Pancreas (tissue), 10 donors: ENCODE data around the gene POU6F1. TPM values are rescaled to one million over a fixed set of nuclear protein-coding genes. Genes with fewer than 3 reads are reported as not detected.

Experiments
- ATAC-seq, 4 donors: fragments of 200-7000 bp; cut with Tn5 transposase; one replicate each; pipeline versions ENCODE4 v1.8.0 to v1.9.1; 2020; ENCODE audit warnings: mild to moderate bottlenecking in 4 of 4, moderate library complexity in 4 of 4
- DNase-seq, 6 donors: peaks; one replicate each; pipeline ENCODE4 v3.0.0-alpha.2; 2020
- FAIRE-seq: peaks from 2 replicates; lab custom pipeline; 2012; peaks lifted over from hg19 to GRCh38; lab: Jason Lieb, UNC
- H3K27ac ChIP-seq, 4 donors: fragments of 200-600 bp; sonication (generic); 1 replicate in 3 of 4; 2 replicates in 1 of 4; pipeline versions ENCODE4 v1.5.0 to v1.8.0; 2020
- H3K27me3 ChIP-seq, 4 donors: fragments of 200-600 bp; one replicate each; pipeline ENCODE4 v1.8.0; 2021
- H3K36me3 ChIP-seq, 3 donors: fragments of 200-600 bp; sonication (generic) in 1 of 3; one replicate each; pipeline versions ENCODE4 v1.5.0 to v1.8.0; 2020 to 2021
- H3K4me1 ChIP-seq, 3 donors: fragments of 200-600 bp; one replicate each; pipeline ENCODE4 v1.8.0; 2021
- H3K4me3 ChIP-seq, 4 donors: fragments of 200-600 bp; sonication (generic) in 2 of 4; one replicate each; pipeline versions ENCODE4 v1.5.0 to v1.8.0; 2020 to 2021
- H3K9me3 ChIP-seq, 4 donors: fragments of 200-600 bp; one replicate each; pipeline ENCODE4 v1.8.0; 2021
- WGBS, 2 donors: extraction: QIAGEN DNeasy Blood & Tissue Kit; methylation state at CpG; one replicate each; pipeline ENCODE4 v1.1.7; 2013; 5-methylcytosine and 5-hydroxymethylcytosine counted together
- intact Hi-C, 3 donors: fragments of 100-400 bp; cut with DNase I; formaldehyde crosslinking; loops; one replicate each; pipeline versions ENCODE4 v1.11.1 to v1.14.2; 2022
- polyA plus RNA-seq, 2 donors: library from polyadenylated mRNA; stranded (reverse); fragments of 200-250 nt; gene quantifications; one replicate each; pipeline ENCODE4 v1.2.3, GENCODE V29; 2013
- total RNA-seq, 6 donors: library from RNA; stranded (reverse); fragmentation: NEBNext Ultra II Directional in 4 of 6; extraction: Animal tissue kit (Norgen Biotek cat#: 25700) in 4 of 6; gene quantifications; one replicate each; pipeline versions ENCODE4 v1.2.1 to v1.2.4, GENCODE V29; 2021 to 2023
- TF ChIP-seq, protein P1 (sequence below), 4 donors: fragments of 200-600 bp; sonication (generic) in 3 of 4; IDR thresholded peaks; one replicate each; pipeline versions ENCODE4 v1.5.0 to v1.8.0; 2021; ENCODE audit warnings: antibody characterized with exemption in 4 of 4
- donor health status: healthy with polysubstance abuse.
- donor health status: DM: no; HTN: no; CAD: no; lungs with moderate emphysema.
- donor health status: DM: no; HTN: no; CAD: no.
- donor health status: control.
- donor health status: control.
- donor health status: Bipolar disorder and iron deficiency.
- donor health status: DM: yes; HTN: yes; CAD: no.
- donor health status: DM: no; HTN: no; CAD: no.
- donor health status: DM: no; HTN: no; CAD: no.
- donor health status: DM: yes; HTN: yes; CAD: no.

POU6F1 gene, protein sequence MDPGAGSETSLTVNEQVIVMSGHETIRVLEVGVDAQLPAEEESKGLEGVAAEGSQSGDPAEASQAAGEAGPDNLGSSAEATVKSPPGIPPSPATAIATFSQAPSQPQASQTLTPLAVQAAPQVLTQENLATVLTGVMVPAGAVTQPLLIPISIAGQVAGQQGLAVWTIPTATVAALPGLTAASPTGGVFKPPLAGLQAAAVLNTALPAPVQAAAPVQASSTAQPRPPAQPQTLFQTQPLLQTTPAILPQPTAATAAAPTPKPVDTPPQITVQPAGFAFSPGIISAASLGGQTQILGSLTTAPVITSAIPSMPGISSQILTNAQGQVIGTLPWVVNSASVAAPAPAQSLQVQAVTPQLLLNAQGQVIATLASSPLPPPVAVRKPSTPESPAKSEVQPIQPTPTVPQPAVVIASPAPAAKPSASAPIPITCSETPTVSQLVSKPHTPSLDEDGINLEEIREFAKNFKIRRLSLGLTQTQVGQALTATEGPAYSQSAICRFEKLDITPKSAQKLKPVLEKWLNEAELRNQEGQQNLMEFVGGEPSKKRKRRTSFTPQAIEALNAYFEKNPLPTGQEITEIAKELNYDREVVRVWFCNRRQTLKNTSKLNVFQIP
- total RNA-seq (1 to 10 TPM; 4.8 to 7.6 (median 6.3) TPM), polyA plus RNA-seq (10 to 100 TPM; 11.1 to 12.9 TPM)

DNA sequence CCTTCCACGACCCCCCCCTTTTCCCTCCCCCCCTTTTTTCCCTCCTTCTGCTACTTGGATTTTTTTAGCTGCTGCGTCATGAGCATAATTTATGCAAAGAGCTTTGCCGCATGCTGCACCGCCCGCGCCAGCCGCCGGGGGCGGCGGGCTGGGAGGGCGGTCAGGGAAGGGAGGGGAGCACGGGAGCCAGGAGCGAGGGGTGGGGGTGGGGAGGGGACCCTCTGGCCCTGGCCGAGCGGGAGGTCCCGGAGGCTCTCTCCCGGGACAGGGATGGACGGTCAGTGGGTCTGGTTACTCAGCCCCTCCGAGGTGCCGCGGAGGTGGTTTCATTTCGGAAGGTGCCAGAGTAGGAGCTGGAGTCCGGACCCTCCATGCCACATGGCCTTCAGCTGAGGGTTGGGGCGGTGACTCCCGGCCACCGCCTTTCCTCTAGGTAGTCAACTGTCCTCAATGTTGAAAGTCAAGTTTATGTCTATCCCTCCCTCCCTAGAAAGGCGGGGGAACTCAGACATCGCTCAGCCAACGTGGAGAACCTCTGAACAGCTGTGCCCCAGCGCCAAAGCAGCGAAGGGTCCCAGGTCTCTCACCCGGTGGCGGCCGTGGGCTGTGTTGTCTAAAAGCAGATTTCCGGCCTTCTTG, at the start of gene POU6F1:
Gene POU6F1 (minus strand): TSS at position 95 of the 639 bp plus-strand sequence. CDS start 11,226 bp downstream, outside the sequence.
- no peaks in the 10 kb centered on the region for H3K9me3 ChIP-seq
- H3K36me3 ChIP-seq: no peaks in the 10 kb centered on the region
- ATAC-seq: peak; percentile 85 to 89 (median 88)
- H3K27ac ChIP-seq: peak within 1 kb of the TSS; percentile 91 to 97 (median 94)
- FAIRE-seq: no peak
- TF ChIP-seq, protein P1, sequence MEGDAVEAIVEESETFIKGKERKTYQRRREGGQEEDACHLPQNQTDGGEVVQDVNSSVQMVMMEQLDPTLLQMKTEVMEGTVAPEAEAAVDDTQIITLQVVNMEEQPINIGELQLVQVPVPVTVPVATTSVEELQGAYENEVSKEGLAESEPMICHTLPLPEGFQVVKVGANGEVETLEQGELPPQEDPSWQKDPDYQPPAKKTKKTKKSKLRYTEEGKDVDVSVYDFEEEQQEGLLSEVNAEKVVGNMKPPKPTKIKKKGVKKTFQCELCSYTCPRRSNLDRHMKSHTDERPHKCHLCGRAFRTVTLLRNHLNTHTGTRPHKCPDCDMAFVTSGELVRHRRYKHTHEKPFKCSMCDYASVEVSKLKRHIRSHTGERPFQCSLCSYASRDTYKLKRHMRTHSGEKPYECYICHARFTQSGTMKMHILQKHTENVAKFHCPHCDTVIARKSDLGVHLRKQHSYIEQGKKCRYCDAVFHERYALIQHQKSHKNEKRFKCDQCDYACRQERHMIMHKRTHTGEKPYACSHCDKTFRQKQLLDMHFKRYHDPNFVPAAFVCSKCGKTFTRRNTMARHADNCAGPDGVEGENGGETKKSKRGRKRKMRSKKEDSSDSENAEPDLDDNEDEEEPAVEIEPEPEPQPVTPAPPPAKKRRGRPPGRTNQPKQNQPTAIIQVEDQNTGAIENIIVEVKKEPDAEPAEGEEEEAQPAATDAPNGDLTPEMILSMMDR (IDR thresholded peaks at IDR 0.05): peak; percentile 49 to 62 (median 50)
- 0 to 1% methylated on average over 31 to 35 of the region's 35 CpGs for WGBS, 2 donors
- intact Hi-C loops: no loop called here
- H3K27me3 ChIP-seq: no peaks in the 10 kb centered on the region
- peak; percentile 78 to 89 (median 84) for DNase-seq
- H3K4me3 ChIP-seq: peak within 1 kb of the TSS; percentile 58 to 86 (median 80)
- peaks cover 0 to 13% (median 8%) of the 10 kb centered on the region in 3 donors for H3K4me1 ChIP-seq

DNA sequence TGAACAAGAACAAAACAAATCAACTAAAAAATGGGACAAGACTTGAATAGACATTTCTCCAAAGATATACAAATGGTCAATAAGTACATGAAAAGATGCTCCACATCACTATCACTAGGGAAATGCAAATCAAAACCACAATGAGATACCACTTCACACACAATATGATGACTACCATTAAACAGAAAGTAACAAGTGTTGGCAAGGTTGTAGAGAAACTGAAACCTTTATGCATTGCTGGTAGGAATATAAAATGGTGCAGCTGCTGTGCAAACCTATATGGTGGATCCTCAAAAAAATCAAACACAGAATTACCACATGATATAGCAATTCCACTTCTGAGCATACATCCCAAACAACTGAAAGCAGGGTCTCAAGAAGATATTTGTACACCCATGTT, 47.2 kb upstream of the POU6F1 start:
- intact Hi-C loops: no loop called here
- H3K4me1 ChIP-seq: peaks cover 0 to 5% (median 5%) of the 10 kb centered on the region in 3 donors
- TF ChIP-seq, protein P1 (IDR thresholded peaks at IDR 0.05): no peak
- no peak overlapping the region for H3K27ac ChIP-seq
- H3K9me3 ChIP-seq: no peaks in the 10 kb centered on the region
- no peak for DNase-seq
- H3K4me3 ChIP-seq: no peak overlapping the region
- no peak for FAIRE-seq
- H3K36me3 ChIP-seq: no peaks in the 10 kb centered on the region
- ATAC-seq: no peak
- H3K27me3 ChIP-seq: no peaks in the 10 kb centered on the region

DNA sequence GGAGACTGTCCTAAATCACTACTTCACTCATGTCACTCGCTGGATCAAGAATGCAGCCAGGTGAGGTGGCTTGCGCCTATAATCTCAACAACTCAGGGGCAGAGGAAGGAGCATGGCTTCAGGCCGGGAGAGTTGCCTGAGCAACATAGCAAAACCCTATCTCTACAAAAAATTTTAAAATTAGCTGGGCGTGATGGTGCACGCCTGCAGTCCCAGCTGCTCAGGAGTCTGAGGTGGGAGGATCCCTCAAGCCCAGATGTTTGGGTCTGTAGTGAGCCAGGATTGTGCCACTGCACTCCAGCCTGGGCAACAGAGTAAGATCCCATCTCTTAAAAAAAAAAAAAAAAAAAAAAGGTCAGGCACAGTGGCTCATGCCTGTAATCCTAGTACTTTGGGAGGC, 46.4 kb upstream of the POU6F1 start:
- 97 to 99% methylated on average over 5 of the region's 5 CpGs for WGBS, 2 donors
- no peak overlapping the region for H3K4me3 ChIP-seq
- TF ChIP-seq, protein P1 (IDR thresholded peaks at IDR 0.05): no peak
- no peaks in the 10 kb centered on the region for H3K36me3 ChIP-seq
- no peak overlapping the region for H3K27ac ChIP-seq
- ATAC-seq (no peak), DNase-seq (no peak), FAIRE-seq (no peak)
- intact Hi-C loops: no loop called here
- peaks cover 0 to 5% (median 5%) of the 10 kb centered on the region in 3 donors for H3K4me1 ChIP-seq
- H3K9me3 ChIP-seq: no peaks in the 10 kb centered on the region
- no peaks in the 10 kb centered on the region for H3K27me3 ChIP-seq

DNA sequence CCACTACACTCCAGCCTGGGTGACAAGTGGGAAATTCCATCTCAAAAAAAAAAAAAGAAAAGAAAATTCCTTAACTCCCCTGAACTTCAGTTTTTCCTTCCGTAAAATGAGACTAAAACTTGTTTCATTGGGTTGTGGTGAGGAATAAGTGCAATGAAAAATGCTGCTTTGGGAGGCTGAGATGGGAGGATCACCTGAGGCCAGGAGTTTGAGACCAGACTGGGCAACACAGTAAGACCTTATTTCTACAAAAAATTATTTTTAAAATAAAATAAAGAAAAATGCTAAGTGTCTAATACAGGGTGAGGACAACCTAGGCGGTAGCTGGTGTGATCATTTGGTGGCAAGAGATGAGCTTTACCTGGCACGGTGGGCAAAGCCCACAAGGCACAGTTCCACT, 45.5 kb upstream of the POU6F1 start:
- Histone ChIP-seq H3K27ac (peak overlapping the region; percentile 50 to 73 (median 62)), H3K4me3 (no peak overlapping the region), H3K36me3 (no peaks in the 10 kb centered on the region), H3K9me3 (no peaks in the 10 kb centered on the region), H3K27me3 (no peaks in the 10 kb centered on the region), H3K4me1 (peaks cover 0 to 5% (median 0%) of the 10 kb centered on the region in 3 donors)
- ATAC-seq: no peak
- intact Hi-C loops: no loop called here
- no peak for DNase-seq
- TF ChIP-seq, protein P1 (IDR thresholded peaks at IDR 0.05): no peak
- no peak for FAIRE-seq
- WGBS, 2 donors: 97 to 98% methylated on average over 3 of the region's 3 CpGs
